ENCODE data around the gene SLC25A33. TPM values are rescaled to one million over a fixed set of nuclear protein-coding genes. Genes with fewer than 3 reads are reported as not detected.

The SLC25A33 gene
- total RNA-seq, 1 donor from 2014 or later, result 13.3 TPM

DNA sequence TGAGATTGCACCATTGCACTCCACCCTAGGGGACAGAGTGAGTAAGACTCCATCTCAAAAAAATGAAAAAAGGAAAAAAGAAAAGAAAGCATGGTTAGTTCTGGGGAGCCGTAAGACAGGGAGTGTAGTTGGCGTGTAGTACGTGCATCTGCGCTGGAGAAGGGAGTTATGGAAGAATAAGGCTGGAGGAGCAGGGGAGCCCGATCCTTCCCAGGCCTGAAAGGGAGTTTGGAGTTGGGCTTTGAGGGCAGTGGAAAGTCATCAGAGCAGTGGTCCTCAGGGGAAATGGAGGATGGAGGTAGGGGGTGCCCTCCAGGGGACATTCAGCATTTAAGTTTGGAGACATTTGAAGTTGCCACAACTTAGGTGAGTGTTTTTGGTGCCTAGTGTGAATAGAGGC is 38.2 kb downstream of the SLC25A33 start:
- no peaks in the 10 kb centered on the region for H3K27me3 Mint-ChIP-seq (ENCODE audit: low read depth)
- TF ChIP-seq CTCF (conservative IDR thresholded peaks at IDR 0.05), result no peak
- no peak overlapping the region for H3K4me3 Mint-ChIP-seq
- H3K36me3 Mint-ChIP-seq (ENCODE audit: low read depth), result peaks cover 12% of the 10 kb centered on the region
- H3K9me3 Mint-ChIP-seq, result no peaks in the 10 kb centered on the region
- no peaks in the 10 kb centered on the region for H3K4me1 Mint-ChIP-seq
- H3K27ac Mint-ChIP-seq (ENCODE audit: unreplicated experiment), result no peak overlapping the region
- no peak for DNase-seq (ENCODE audit: low read depth, low spot score)

GRCh38 chr1:9580942-9581341 is 41.7 kb downstream of the SLC25A33 start:
- peaks cover 13% of the 10 kb centered on the region for H3K36me3 Mint-ChIP-seq (ENCODE audit: low read depth)
- peak overlapping the region; percentile 22 for H3K4me3 Mint-ChIP-seq
- DNase-seq (ENCODE audit: low read depth, low spot score), result no peak
- H3K9me3 Mint-ChIP-seq, result no peaks in the 10 kb centered on the region
- no peaks in the 10 kb centered on the region for H3K4me1 Mint-ChIP-seq
- no peak overlapping the region for H3K27ac Mint-ChIP-seq (ENCODE audit: unreplicated experiment)
- TF ChIP-seq CTCF (conservative IDR thresholded peaks at IDR 0.05), result no peak
- no peaks in the 10 kb centered on the region for H3K27me3 Mint-ChIP-seq (ENCODE audit: low read depth)

GRCh38 chr1:9586147-9586766 is 47.0 kb downstream of the SLC25A33 start:
- no peak overlapping the region for H3K27ac Mint-ChIP-seq (ENCODE audit: unreplicated experiment)
- no peaks in the 10 kb centered on the region for H3K9me3 Mint-ChIP-seq
- peaks cover 10% of the 10 kb centered on the region for H3K36me3 Mint-ChIP-seq (ENCODE audit: low read depth)
- no peak for DNase-seq (ENCODE audit: low read depth, low spot score)
- H3K27me3 Mint-ChIP-seq (ENCODE audit: low read depth), result no peaks in the 10 kb centered on the region
- H3K4me3 Mint-ChIP-seq, result peak overlapping the region; percentile 78
- peaks cover 19% of the 10 kb centered on the region for H3K4me1 Mint-ChIP-seq
- TF ChIP-seq CTCF (conservative IDR thresholded peaks at IDR 0.05), result no peak

GRCh38 chr1:9588551-9589143 is 49.4 kb downstream of the SLC25A33 start, which contains the start of gene TMEM201:
TMEM201 (plus strand) TSS chr1:9588911; CDS start chr1:9588931, 20 bp downstream.
- peak; percentile 92 for TF ChIP-seq CTCF (conservative IDR thresholded peaks at IDR 0.05)
- peak; percentile 93 for DNase-seq (ENCODE audit: low read depth, low spot score)
- Mint-ChIP-seq H3K36me3 (ENCODE audit: low read depth) (peaks cover 4% of the 10 kb centered on the region), H3K9me3 (no peaks in the 10 kb centered on the region), H3K4me3 (peak within 1 kb of the TSS; percentile 94), H3K4me1 (peaks cover 42% of the 10 kb centered on the region), H3K27me3 (ENCODE audit: low read depth) (no peaks in the 10 kb centered on the region), H3K27ac (ENCODE audit: unreplicated experiment) (peak within 1 kb of the TSS; percentile 71)

- TF ChIP-seq CTCF (conservative IDR thresholded peaks at IDR 0.05), result no peak
- Mint-ChIP-seq H3K27me3 (ENCODE audit: low read depth) (no peaks in the 10 kb centered on the region), H3K4me1 (peaks cover 44% of the 10 kb centered on the region), H3K4me3 (peak overlapping the region; percentile 92), H3K27ac (ENCODE audit: unreplicated experiment) (peak overlapping the region; percentile 71), H3K9me3 (no peaks in the 10 kb centered on the region), H3K36me3 (ENCODE audit: low read depth) (peaks cover 4% of the 10 kb centered on the region)
- DNase-seq (ENCODE audit: low read depth, low spot score), result no peak
These were observed 50.0 kb downstream of the SLC25A33 start for GRCh38 chr1:9589144-9589718.
